T-cell (primary cell): ENCODE measurements around the gene PRSS27. TPM values are rescaled to one million over a fixed set of nuclear protein-coding genes. Genes with fewer than 3 reads are reported as not detected.

Experiments used
- ATAC-seq, 4 experiments: fragments of 200-7000 bp in 3 of 4; fragments of 150-1000 bp in 1 of 4; cut with Tn5 transposase; replicated peaks in 1 of 4; 1 replicate in 3 of 4; 2 replicates in 1 of 4; pipeline ENCODE4 v1.10.0; 2021; ENCODE audit warnings: moderate library complexity in 3 of 4, mild to moderate bottlenecking in 2 of 4, moderate number of reproducible peaks in 1 of 4
- CTCF ChIA-PET, 2 donors: fragments of 300-600 bp; sonication (Branson Sonifier 250); formaldehyde crosslinking; loops; one replicate each; lab custom pipeline; 2022; ENCODE audit warnings: antibody characterized with exemption in 2 of 2; lab: Charles Lee
- POLR2A ChIA-PET, 2 donors: fragments of 300-600 bp; sonication (Branson Sonifier 250); formaldehyde crosslinking; loops; one replicate each; lab custom pipeline; 2022; ENCODE audit warnings: antibody characterized with exemption in 2 of 2; lab: Charles Lee
- DNase-seq, 35 experiments: peaks; one replicate each; pipeline versions ENCODE4 v3.0.0 to v3.0.0-alpha.2; 2013 to 2023
- H3K27ac ChIP-seq: one replicate; pipeline ENCODE4 v1.5.1; 2013; ENCODE audit warnings: low read length
- H3K27me3 ChIP-seq, 2 experiments: replicated peaks in 1 of 2; 1 replicate in 1 of 2; 2 replicates in 1 of 2; pipeline versions ENCODE4 v1.6.1 to v1.7.0; 2013; ENCODE audit warnings: low read length in 1 of 2, mixed read lengths in 1 of 2; ENCODE audit not compliant: control insufficient read depth in 2 of 2, insufficient read depth in 2 of 2; ENCODE audit errors: extremely low read depth in 1 of 2
- H3K36me3 ChIP-seq, 2 donors: 1 replicate in 1 of 2; 2 replicates in 1 of 2; pipeline versions ENCODE4 v1.6.1 to v1.7.0; 2013; ENCODE audit warnings: low read length in 1 of 2; ENCODE audit not compliant: control insufficient read depth in 2 of 2, insufficient read depth in 1 of 2; ENCODE audit errors: extremely low read depth in 1 of 2
- H3K4me1 ChIP-seq, 2 experiments: 1 replicate in 1 of 2; 2 replicates in 1 of 2; pipeline versions ENCODE4 v1.6.1 to v1.7.0; 2013; ENCODE audit warnings: low read length in 2 of 2, mixed read lengths in 1 of 2; ENCODE audit not compliant: insufficient read depth in 2 of 2, control insufficient read depth in 1 of 2; ENCODE audit errors: extremely low read depth in 1 of 2
- H3K4me3 ChIP-seq, 2 donors: 1 replicate in 1 of 2; 2 replicates in 1 of 2; pipeline versions ENCODE4 v1.5.1 to v1.7.0; 2013; ENCODE audit warnings: mild to moderate bottlenecking in 2 of 2, low read length in 1 of 2, moderate library complexity in 1 of 2; ENCODE audit not compliant: control insufficient read depth in 1 of 2; ENCODE audit errors: extremely low read depth in 1 of 2
- H3K9me3 ChIP-seq: 2 replicates; pipeline ENCODE4 v1.7.0; 2013
- H3K27ac Mint-ChIP-seq, 2 donors: one replicate each; pipeline ENCODE4 v1.8.0; 2020 to 2021; ENCODE audit warnings: mild to moderate bottlenecking in 2 of 2, mixed read lengths in 2 of 2
- H3K27me3 Mint-ChIP-seq, 2 donors: one replicate each; pipeline ENCODE4 v1.8.0; 2021 to 2022; ENCODE audit warnings: mixed read lengths in 2 of 2
- H3K36me3 Mint-ChIP-seq: one replicate; pipeline ENCODE4 v1.8.0; 2021; ENCODE audit warnings: mixed read lengths
- H3K4me1 Mint-ChIP-seq, 3 donors: one replicate each; pipeline ENCODE4 v1.8.0; 2020 to 2022; ENCODE audit warnings: mixed read lengths in 3 of 3, mild to moderate bottlenecking in 1 of 3
- H3K4me3 Mint-ChIP-seq, 3 donors: one replicate each; pipeline ENCODE4 v1.8.0; 2020 to 2022; ENCODE audit warnings: mild to moderate bottlenecking in 3 of 3, mixed read lengths in 3 of 3, moderate library complexity in 3 of 3
- H3K9me3 Mint-ChIP-seq, 3 donors: one replicate each; pipeline ENCODE4 v1.8.0; 2020 to 2022; ENCODE audit warnings: mixed read lengths in 3 of 3
- WGBS: methylation state at CpG from one replicate; pipeline ENCODE4 v1.1.5; 2013; ENCODE audit warnings: missing lambda C conversion rate; ENCODE audit not compliant: insufficient coverage; 5-methylcytosine and 5-hydroxymethylcytosine counted together
- total RNA-seq, 35 experiments: library from RNA in 6 of 35; stranded (reverse) in 6 of 35; fragments of 120-200 nt in 1 of 35; gene quantifications; one replicate each; pipeline versions ENCODE4 v1.2.1 to v1.2.4 and lab custom pipeline; 2013 to 2026

PRSS27 gene
- total RNA-seq, 5 donors from 2014 or later (not counting 1 experiment from before 2014, with no cell fraction given): 0.70 to 2.0 (median 1.1) TPM

DNA sequence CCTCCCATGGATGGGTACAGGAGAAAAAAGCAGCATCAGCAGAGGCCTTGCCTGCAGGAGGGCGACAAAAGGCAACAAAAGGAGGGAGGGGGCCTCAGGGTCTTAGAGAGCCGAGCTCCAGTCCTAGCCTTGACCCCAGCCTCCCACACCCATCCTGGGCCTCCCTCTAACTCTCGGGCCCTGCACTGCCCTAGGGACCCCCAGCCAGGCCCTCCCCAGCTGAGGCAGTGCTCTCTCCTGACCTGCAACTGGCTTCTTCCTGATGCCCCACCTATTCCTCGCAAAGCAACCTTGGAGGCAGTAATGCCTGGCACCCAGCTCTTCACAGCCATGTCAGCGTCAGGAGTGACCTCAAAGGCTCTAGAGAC, 17.2 kb upstream of the PRSS27 start:
- peaks cover 0 to 8% of the 10 kb centered on the region in 2 experiments for H3K4me1 ChIP-seq
- POLR2A ChIA-PET: interaction anchor here in 1 of 2 donors (0.7 to 0.8 kb wide), 2 partner anchors 9 to 193 kb away, joined by 3 read pairs; no protein-coding TSS in a partner anchor
- H3K4me1 Mint-ChIP-seq: no peaks in the 10 kb centered on the region
- no peaks in the 10 kb centered on the region for H3K9me3 Mint-ChIP-seq
- H3K27ac Mint-ChIP-seq: no peak overlapping the region
- no peak overlapping the region for H3K4me3 Mint-ChIP-seq
- H3K9me3 ChIP-seq: no peaks in the 10 kb centered on the region
- H3K27ac ChIP-seq: no peak overlapping the region
- H3K27me3 Mint-ChIP-seq: peaks cover 4 to 7% of the 10 kb centered on the region in 2 donors
- no peaks in the 10 kb centered on the region for H3K36me3 Mint-ChIP-seq
- no peak for DNase-seq
- 79% methylated on average over 3 of the region's 5 CpGs for WGBS
- peaks cover 0 to 54% of the 10 kb centered on the region in 2 experiments for H3K27me3 ChIP-seq
- no peak overlapping the region for H3K4me3 ChIP-seq
- no peaks in the 10 kb centered on the region for H3K36me3 ChIP-seq
- CTCF ChIA-PET: no interaction called here
- ATAC-seq: no peak

DNA sequence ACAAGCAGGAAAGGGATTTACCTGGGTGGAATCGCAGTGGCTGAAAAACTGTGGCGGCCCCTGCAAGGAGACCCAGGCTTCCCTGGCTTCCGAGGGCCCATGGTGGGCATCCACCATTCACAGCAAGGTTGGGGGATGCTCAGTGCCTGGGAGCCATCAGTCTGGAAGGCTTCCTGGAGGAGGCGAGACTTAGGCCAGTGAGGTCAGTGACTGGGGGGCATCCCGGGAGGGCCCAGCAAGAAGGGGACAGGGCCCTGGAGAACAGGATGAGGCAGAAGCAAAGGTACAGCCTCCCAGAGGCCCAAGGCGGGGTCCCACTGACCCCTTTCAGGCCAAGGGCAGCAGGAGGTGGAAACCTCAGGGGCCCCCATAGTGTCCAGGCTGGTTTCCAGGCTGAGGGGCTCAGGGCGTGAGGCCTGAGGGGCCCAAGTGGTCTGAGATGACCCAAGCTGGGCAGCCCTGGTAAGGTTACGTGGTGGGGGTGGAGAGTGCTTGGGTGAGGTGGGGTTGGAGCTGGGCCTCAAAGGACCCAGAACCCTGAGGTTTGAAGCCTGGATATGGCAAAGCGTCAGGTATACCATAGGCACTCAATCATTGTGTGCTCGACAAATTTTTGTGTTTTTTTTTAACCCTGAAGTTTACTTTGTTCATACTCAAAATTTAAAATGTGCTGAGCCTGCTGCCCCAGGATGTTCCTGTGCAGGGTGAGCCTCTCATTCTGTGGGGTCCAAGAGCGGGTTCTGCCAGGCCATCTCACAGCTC, 16.6 kb upstream of the PRSS27 start:
- Histone ChIP-seq H3K36me3 (no peaks in the 10 kb centered on the region), H3K4me3 (no peak overlapping the region), H3K27ac (no peak overlapping the region), H3K9me3 (no peaks in the 10 kb centered on the region), H3K4me1 (peaks cover 0 to 8% of the 10 kb centered on the region in 2 experiments), H3K27me3 (peaks cover 0 to 53% of the 10 kb centered on the region in 2 experiments)
- 92% methylated on average over 9 of the region's 11 CpGs for WGBS
- no peaks in the 10 kb centered on the region for H3K4me1 Mint-ChIP-seq
- no peak overlapping the region for H3K4me3 Mint-ChIP-seq
- ATAC-seq (no peak), DNase-seq (no peak)
- ChIA-PET CTCF (no interaction called here), POLR2A (interaction anchor here in 1 of 2 donors (0.8 kb wide), 1 partner anchor 8 kb away, joined by 3 read pairs; no protein-coding TSS in a partner anchor)
- no peaks in the 10 kb centered on the region for H3K36me3 Mint-ChIP-seq
- H3K27me3 Mint-ChIP-seq: peaks cover 4 to 7% of the 10 kb centered on the region in 2 donors
- no peak overlapping the region for H3K27ac Mint-ChIP-seq
- H3K9me3 Mint-ChIP-seq: no peaks in the 10 kb centered on the region

DNA sequence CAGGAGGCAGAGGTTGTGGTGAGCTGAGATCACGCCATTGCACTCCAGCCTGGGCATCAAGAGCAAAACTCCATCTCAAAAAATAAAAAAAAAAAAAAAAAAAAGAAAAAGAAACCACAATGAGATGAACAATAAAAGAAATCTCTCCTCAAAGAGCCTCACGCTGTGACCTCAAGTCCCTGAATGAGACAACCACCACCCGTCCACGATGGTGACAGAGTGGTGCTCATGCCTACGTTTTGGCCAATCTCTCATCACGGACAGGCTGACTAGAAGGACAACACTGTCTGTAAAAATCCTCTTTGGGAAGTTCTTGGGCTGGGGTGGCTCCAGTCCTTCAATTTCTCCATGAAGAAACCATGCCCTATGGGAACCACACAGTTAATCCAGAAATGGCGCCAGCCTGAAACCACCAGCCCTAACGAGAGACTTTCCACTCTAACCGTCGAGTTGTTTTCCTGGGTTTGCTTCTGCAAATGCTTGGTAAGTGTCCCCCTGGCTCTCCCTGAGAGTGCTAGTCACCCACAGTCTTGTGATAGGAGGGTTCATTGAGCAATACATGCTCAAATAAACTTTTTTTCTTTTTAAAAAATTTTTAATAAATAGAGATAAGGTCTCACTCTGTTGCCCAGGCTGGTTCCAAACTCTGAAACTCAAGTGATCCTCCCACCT, 15.0 kb upstream of the PRSS27 start:
- Mint-ChIP-seq H3K36me3 (no peaks in the 10 kb centered on the region), H3K4me3 (no peak overlapping the region), H3K27ac (no peak overlapping the region), H3K4me1 (no peaks in the 10 kb centered on the region), H3K27me3 (peaks cover 0 to 4% of the 10 kb centered on the region in 2 donors), H3K9me3 (no peaks in the 10 kb centered on the region)
- Histone ChIP-seq H3K36me3 (no peaks in the 10 kb centered on the region), H3K27me3 (peaks cover 0 to 40% of the 10 kb centered on the region in 2 experiments), H3K27ac (no peak overlapping the region), H3K4me3 (no peak overlapping the region), H3K9me3 (no peaks in the 10 kb centered on the region), H3K4me1 (peaks cover 0 to 8% of the 10 kb centered on the region in 2 experiments)
- CTCF ChIA-PET: no interaction called here
- DNase-seq (no peak), ATAC-seq (no peak)
- POLR2A ChIA-PET: no interaction called here
- 49% methylated on average over 5 of the region's 10 CpGs for WGBS

DNA sequence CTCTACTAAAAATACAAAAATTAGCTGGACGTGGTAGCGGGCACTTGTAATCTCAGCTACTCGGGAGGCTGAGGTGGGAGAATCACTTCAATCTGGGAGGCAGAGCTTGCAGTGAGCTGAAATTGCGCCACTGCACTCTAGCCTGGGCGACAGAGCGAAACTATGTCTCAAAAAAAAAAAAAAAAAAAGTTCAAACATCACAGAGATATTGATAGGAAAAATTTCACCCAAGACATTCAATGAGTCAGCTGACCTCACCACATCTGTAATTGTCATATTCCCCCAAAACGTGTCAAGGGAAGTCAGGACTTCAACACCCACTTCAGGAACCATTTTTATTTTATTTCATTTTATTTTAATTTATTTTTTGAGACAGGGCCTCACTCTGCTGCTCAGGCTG, 8.0 kb upstream of the PRSS27 start:
- Mint-ChIP-seq H3K4me3 (no peak overlapping the region), H3K27me3 (peaks cover 9 to 11% of the 10 kb centered on the region in 2 donors), H3K36me3 (no peaks in the 10 kb centered on the region), H3K27ac (no peak overlapping the region), H3K4me1 (no peaks in the 10 kb centered on the region), H3K9me3 (no peaks in the 10 kb centered on the region)
- no peaks in the 10 kb centered on the region for H3K4me1 ChIP-seq
- H3K4me3 ChIP-seq: no peak overlapping the region
- H3K36me3 ChIP-seq: no peaks in the 10 kb centered on the region
- no peaks in the 10 kb centered on the region for H3K9me3 ChIP-seq
- DNase-seq (no peak), ATAC-seq (no peak)
- CTCF ChIA-PET: no interaction called here
- 60% methylated on average over 1 of the region's 7 CpGs for WGBS
- POLR2A ChIA-PET: interaction anchor here in 1 of 2 donors (0.8 kb wide), 1 partner anchor 9 kb away, joined by 3 read pairs; no protein-coding TSS in a partner anchor
- no peak overlapping the region for H3K27ac ChIP-seq
- peaks cover 0 to 12% of the 10 kb centered on the region in 2 experiments for H3K27me3 ChIP-seq

DNA sequence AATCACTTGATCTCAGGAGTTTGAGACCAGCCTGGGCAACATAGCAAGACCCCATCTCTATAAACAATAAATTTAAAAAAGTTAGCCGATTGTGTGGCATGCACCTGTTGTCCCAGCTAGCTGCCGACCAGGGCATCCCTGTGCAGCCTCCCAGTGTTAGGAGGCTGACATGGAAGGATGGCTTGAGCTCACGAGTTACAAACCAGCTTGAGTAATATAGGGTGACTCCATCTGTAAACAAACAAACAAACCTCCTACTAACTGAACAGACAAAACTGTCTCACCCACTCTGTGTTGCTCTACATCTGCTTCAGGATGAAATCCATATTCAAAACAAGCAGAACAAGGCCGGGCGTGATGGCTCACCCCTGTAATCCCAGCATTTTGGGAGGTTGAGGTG, 6.9 kb upstream of the PRSS27 start:
- no peak for ATAC-seq
- H3K4me3 ChIP-seq: no peak overlapping the region
- Mint-ChIP-seq H3K27me3 (peaks cover 9 to 11% of the 10 kb centered on the region in 2 donors), H3K4me3 (no peak overlapping the region), H3K4me1 (peaks cover 0 to 2% (median 0%) of the 10 kb centered on the region in 3 donors), H3K27ac (no peak overlapping the region), H3K36me3 (no peaks in the 10 kb centered on the region), H3K9me3 (no peaks in the 10 kb centered on the region)
- ChIA-PET CTCF (no interaction called here), POLR2A (no interaction called here)
- no peak overlapping the region for H3K27ac ChIP-seq
- no peaks in the 10 kb centered on the region for H3K36me3 ChIP-seq
- H3K4me1 ChIP-seq: no peaks in the 10 kb centered on the region
- H3K9me3 ChIP-seq: no peaks in the 10 kb centered on the region
- no CpG with 5 or more reads among the region's 5 CpGs for WGBS
- H3K27me3 ChIP-seq: peaks cover 0 to 12% of the 10 kb centered on the region in 2 experiments
- no peak for DNase-seq

DNA sequence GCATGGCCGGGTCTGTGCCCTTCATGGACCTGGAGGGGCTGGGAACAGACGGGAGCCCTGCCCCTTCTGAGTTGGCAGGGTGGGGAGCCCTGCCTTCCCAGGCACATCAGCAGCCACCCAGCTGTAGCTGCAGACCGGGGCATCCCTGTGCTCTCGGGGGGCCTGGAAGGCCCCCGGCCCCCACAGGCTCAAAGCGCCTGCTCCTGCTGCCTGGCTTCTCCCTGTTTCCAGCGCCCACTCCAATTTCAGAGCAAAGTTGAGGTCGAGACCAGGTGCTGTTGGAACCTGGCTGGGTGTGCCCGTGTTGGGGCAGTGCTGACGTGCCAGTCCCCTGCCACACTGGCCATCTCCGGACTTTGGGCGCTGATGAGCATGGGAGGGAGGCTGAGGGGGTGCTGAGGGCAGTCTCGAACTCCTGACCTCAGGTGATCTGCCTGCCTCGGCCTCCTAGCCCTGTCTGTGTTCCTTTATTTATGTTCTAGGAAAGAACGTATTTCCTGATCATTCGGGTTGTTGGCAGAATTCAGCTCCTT, 4.9 kb upstream of the PRSS27 start:
- CTCF ChIA-PET: interaction anchor here (0.6 kb wide), 2 partner anchors 23 to 422 kb away, joined by 3 to 4 read pairs; no protein-coding TSS in a partner anchor

More for the DNA sequence above, 4.9 kb upstream of the PRSS27 start:
- Histone ChIP-seq H3K4me1 (peaks cover 0 to 14% of the 10 kb centered on the region in 2 experiments), H3K36me3 (no peaks in the 10 kb centered on the region), H3K9me3 (no peaks in the 10 kb centered on the region), H3K27me3 (peaks cover 0 to 12% of the 10 kb centered on the region in 2 experiments), H3K4me3 (no peak overlapping the region), H3K27ac (no peak overlapping the region)
- POLR2A ChIA-PET: no interaction called here
- H3K27ac Mint-ChIP-seq: no peak overlapping the region
- 66% methylated on average over 13 of the region's 16 CpGs for WGBS
- no peak overlapping the region for H3K4me3 Mint-ChIP-seq
- peaks cover 9 to 11% of the 10 kb centered on the region in 2 donors for H3K27me3 Mint-ChIP-seq
- no peaks in the 10 kb centered on the region for H3K9me3 Mint-ChIP-seq
- peaks cover 0 to 2% (median 0%) of the 10 kb centered on the region in 3 donors for H3K4me1 Mint-ChIP-seq
- no peak for DNase-seq
- ATAC-seq: no peak
- H3K36me3 Mint-ChIP-seq: no peaks in the 10 kb centered on the region
